ENCODE data around the gene AP5S1. TPM values are rescaled to one million over a fixed set of nuclear protein-coding genes. Genes with fewer than 3 reads are reported as not detected.

AP5S1 gene
- total RNA-seq, 1 experiment from 2014 or later = 18.3 TPM

DNA sequence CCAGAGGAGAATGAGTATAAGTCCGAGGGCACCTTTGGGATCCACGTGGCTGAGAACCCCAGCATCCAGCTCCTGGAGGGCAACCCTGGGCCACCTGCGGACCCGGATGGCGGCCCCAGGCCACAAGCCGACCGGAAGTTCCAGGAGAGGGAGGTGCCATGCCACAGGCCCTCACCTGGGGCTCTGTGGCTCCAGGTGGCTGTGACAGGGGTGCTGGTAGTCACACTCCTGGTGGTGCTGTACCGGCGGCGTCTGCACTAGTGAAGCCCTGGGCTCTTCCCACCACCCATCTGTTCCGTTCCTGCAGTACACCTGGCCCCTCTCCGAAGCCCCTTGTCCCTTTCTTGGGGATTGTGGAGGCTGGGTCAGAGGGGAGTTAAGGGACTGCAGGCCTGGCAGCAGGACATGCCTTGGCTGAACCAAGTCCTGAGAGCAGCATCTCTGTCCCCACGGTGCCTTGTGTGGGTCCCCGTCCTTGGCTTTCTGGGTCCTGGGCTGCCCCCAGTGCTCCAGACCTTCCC, 45.6 kb downstream of the AP5S1 start:
- Histone ChIP-seq H3K36me3 (ENCODE audit: low read depth) (peaks cover 10% of the 10 kb centered on the region; the same call in 1 of the 2 replicates), H3K4me3 (no peak overlapping the region), H3K27me3 (ENCODE audit: insufficient read depth, low read depth) (no peaks in the 10 kb centered on the region), H3K9me2 (ENCODE audit: insufficient read depth) (no peaks in the 10 kb centered on the region), H2AFZ (no peak overlapping the region), H4K20me1 (ENCODE audit: insufficient read depth) (no peaks in the 10 kb centered on the region), H3K9me3 (ENCODE audit: insufficient read depth, low read depth) (no peaks in the 10 kb centered on the region), H3K79me2 (ENCODE audit: low read depth) (no peaks in the 10 kb centered on the region), H3F3A (ENCODE audit: insufficient read depth, low read depth) (peaks cover 8% of the 10 kb centered on the region; the same call in 1 of the 2 replicates), H3K27ac (no peak overlapping the region), H3K4me1 (replicated peaks; ENCODE audit: insufficient read depth) (peaks cover 4% of the 10 kb centered on the region), H3K4me2 (no peak overlapping the region)
- POLR2A ChIA-PET (ENCODE audit: unreplicated experiment) = no interaction called here
- CTCF ChIA-PET = interaction anchor here (0.6 kb wide), 1 partner anchor 125 kb away, joined by 3 read pairs; no protein-coding TSS in a partner anchor
- no peak for DNase-seq
- BruUV-seq (replicated peaks) = no TSS peak
- intact Hi-C loops (cut with micrococcal nuclease; ENCODE audit: unreplicated experiment) = no loop called here
- TF ChIP-seq, protein P1, sequence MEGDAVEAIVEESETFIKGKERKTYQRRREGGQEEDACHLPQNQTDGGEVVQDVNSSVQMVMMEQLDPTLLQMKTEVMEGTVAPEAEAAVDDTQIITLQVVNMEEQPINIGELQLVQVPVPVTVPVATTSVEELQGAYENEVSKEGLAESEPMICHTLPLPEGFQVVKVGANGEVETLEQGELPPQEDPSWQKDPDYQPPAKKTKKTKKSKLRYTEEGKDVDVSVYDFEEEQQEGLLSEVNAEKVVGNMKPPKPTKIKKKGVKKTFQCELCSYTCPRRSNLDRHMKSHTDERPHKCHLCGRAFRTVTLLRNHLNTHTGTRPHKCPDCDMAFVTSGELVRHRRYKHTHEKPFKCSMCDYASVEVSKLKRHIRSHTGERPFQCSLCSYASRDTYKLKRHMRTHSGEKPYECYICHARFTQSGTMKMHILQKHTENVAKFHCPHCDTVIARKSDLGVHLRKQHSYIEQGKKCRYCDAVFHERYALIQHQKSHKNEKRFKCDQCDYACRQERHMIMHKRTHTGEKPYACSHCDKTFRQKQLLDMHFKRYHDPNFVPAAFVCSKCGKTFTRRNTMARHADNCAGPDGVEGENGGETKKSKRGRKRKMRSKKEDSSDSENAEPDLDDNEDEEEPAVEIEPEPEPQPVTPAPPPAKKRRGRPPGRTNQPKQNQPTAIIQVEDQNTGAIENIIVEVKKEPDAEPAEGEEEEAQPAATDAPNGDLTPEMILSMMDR (conservative IDR thresholded peaks at IDR 0.05) = no peak
- no peak for TF ChIP-seq EZH2 (IDR thresholded peaks at IDR 0.05; ENCODE audit: low read depth)

DNA sequence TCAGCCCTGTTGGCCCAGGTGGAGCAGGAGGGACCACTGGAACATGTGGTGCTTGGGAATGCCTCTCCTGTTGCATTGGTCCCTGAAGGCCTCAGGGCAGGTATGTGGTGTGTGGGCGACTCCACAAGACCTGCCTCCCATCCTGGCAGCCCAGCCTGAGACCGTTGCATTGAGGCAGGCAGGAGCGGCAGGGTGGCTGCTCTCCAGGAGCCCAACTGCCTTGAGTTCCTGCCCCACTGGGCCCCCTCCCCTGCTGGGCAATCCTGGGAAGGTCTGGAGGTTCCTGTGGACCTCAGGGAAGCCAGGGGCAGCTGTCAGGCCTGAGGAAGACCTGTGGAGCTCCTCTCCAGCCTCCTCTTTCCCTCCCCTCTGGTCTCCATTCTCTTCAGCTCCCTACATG, 46.1 kb downstream of the AP5S1 start:
- Histone ChIP-seq H3K4me2 (no peak overlapping the region), H3K9me2 (ENCODE audit: insufficient read depth) (no peaks in the 10 kb centered on the region), H2AFZ (no peak overlapping the region), H3K4me3 (no peak overlapping the region), H3K79me2 (ENCODE audit: low read depth) (no peaks in the 10 kb centered on the region), H3K27ac (no peak overlapping the region), H4K20me1 (ENCODE audit: insufficient read depth) (no peaks in the 10 kb centered on the region), H3F3A (ENCODE audit: insufficient read depth, low read depth) (peaks cover 13% of the 10 kb centered on the region; the same call in 1 of the 2 replicates), H3K4me1 (replicated peaks; ENCODE audit: insufficient read depth) (peaks cover 10% of the 10 kb centered on the region), H3K9me3 (ENCODE audit: insufficient read depth, low read depth) (no peaks in the 10 kb centered on the region), H3K36me3 (ENCODE audit: low read depth) (peaks cover 5% of the 10 kb centered on the region; the same call in 1 of the 2 replicates), H3K27me3 (ENCODE audit: insufficient read depth, low read depth) (no peaks in the 10 kb centered on the region)
- TF ChIP-seq EZH2 (IDR thresholded peaks at IDR 0.05; ENCODE audit: low read depth) = no peak
- TF ChIP-seq, protein P1 (conservative IDR thresholded peaks at IDR 0.05) = no peak
- intact Hi-C loops (cut with micrococcal nuclease; ENCODE audit: unreplicated experiment) = no loop called here
- BruUV-seq (replicated peaks) = no TSS peak
- no peak for DNase-seq
- ChIA-PET POLR2A (ENCODE audit: unreplicated experiment) (interaction anchor here (0.6 to 0.7 kb wide), 2 partner anchors 88 to 837 kb away, joined by 4 to 7 read pairs; no protein-coding TSS in a partner anchor), CTCF (interaction anchor here (0.6 kb wide), 1 partner anchor 125 kb away, joined by 3 read pairs; no protein-coding TSS in a partner anchor)

DNA sequence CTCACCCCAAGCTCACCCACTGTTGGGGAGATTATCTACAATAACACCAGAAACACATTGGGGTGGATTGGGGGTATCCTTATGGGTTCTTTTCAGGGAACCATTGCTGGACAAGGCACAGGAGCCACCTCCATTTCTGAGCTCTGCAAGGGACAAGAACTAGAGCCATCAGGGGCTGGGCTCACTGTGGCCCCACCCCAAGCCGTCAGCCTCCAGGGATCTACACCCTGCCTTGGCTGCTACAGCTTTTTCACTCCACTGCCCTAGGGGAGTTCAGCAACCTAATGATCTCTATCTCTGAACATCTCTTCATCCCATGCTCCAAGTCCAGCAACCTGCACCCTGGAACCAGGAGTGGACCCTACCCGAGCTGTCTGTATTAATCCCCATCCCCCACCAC, 47.5 kb downstream of the AP5S1 start:
- no peak for TF ChIP-seq EZH2 (IDR thresholded peaks at IDR 0.05; ENCODE audit: low read depth)
- TF ChIP-seq, protein P1 (conservative IDR thresholded peaks at IDR 0.05) = no peak
- Histone ChIP-seq H2AFZ (no peak overlapping the region), H3K79me2 (ENCODE audit: low read depth) (no peaks in the 10 kb centered on the region), H4K20me1 (ENCODE audit: insufficient read depth) (no peaks in the 10 kb centered on the region), H3K4me1 (replicated peaks; ENCODE audit: insufficient read depth) (peaks cover 18% of the 10 kb centered on the region), H3F3A (ENCODE audit: insufficient read depth, low read depth) (peaks cover 13% of the 10 kb centered on the region; the same call in 1 of the 2 replicates), H3K4me2 (no peak overlapping the region), H3K27me3 (ENCODE audit: insufficient read depth, low read depth) (no peaks in the 10 kb centered on the region), H3K4me3 (no peak overlapping the region), H3K36me3 (ENCODE audit: low read depth) (peaks cover 2% of the 10 kb centered on the region; the same call in 1 of the 2 replicates), H3K9me3 (ENCODE audit: insufficient read depth, low read depth) (no peaks in the 10 kb centered on the region), H3K27ac (no peak overlapping the region), H3K9me2 (ENCODE audit: insufficient read depth) (no peaks in the 10 kb centered on the region)
- ChIA-PET CTCF (no interaction called here), POLR2A (ENCODE audit: unreplicated experiment) (no interaction called here)
- intact Hi-C loops (cut with micrococcal nuclease; ENCODE audit: unreplicated experiment) = no loop called here
- no peak for DNase-seq
- BruUV-seq (replicated peaks) = no TSS peak

All from PC-9 (cell line).